Tibial artery (tissue), 4 donors: Measurements from ENCODE around the gene PKMYT1.

Source experiments
- DNase-seq, 2 donors: peaks; one replicate each; pipeline ENCODE4 v3.0.0-alpha.2; 2019
- H3K27ac ChIP-seq, 2 donors: fragments of 200-600 bp; sonication (generic) in 1 of 2; 1 replicate in 1 of 2; 2 replicates in 1 of 2; pipeline ENCODE4 v1.5.1; 2018 to 2019; ENCODE audit warnings: mild to moderate bottlenecking in 1 of 2
- H3K27me3 ChIP-seq, 2 donors: fragments of 200-600 bp; sonication (generic) in 1 of 2; one replicate each; pipeline versions ENCODE4 v1.5.1 to v1.6.0; 2016 to 2019
- H3K36me3 ChIP-seq, 3 donors: fragments of 200-600 bp; sonication (generic) in 2 of 3; one replicate each; pipeline ENCODE4 v1.5.1; 2016 to 2019; ENCODE audit warnings: mild to moderate bottlenecking in 2 of 3
- H3K4me1 ChIP-seq, 4 donors: fragments of 200-600 bp; sonication (generic) in 2 of 4; 1 replicate in 3 of 4; 2 replicates in 1 of 4; pipeline ENCODE4 v1.5.1; 2016 to 2019
- H3K4me3 ChIP-seq, 2 donors: fragments of 200-600 bp; sonication (generic) in 1 of 2; 1 replicate in 1 of 2; 2 replicates in 1 of 2; pipeline ENCODE4 v1.5.1; 2018 to 2019; ENCODE audit warnings: mild to moderate bottlenecking in 2 of 2
- H3K9me3 ChIP-seq, 3 donors: fragments of 200-600 bp; sonication (generic) in 1 of 3; one replicate each; pipeline ENCODE4 v1.5.1; 2016 to 2019
- intact Hi-C: fragments of 100-400 bp; cut with DNase I; formaldehyde crosslinking; loops from one replicate; pipeline ENCODE4 v1.15.0; 2023; ENCODE audit warnings: low total_unique reads
- TF ChIP-seq, protein P1 (sequence below), 2 experiments: fragments of 200-600 bp in 1 of 2; fragments of 450-650 bp in 1 of 2; IDR thresholded peaks; one replicate each; pipeline ENCODE4 v1.5.1; 2017 to 2019; ENCODE audit warnings: antibody characterized with exemption in 2 of 2, mild to moderate bottlenecking in 1 of 2, moderate library complexity in 1 of 2

PKMYT1 gene

DNA sequence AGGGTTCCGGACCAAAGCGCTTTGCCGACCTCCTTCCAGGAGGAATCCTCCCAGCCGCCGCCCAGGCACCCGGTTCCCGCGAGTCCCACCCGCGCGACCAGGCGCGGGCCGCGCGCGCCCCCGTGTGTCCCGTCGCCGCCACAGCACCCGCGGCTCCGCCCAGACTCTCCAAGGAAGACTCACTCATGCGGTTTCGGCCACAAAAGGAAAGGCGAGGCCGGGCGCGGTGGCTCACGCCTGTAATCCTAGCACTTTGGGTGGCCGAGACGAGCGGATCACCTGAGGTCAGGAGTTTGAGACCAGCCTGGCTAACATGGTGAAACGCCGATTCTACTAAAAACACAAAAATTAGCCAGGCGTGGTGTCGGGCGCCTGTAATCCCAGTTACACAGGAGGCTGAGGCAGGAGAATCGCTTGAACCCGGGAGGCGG is 3.5 kb upstream of the PKMYT1 start:
- peaks cover 0 to 48% (median 38%) of the 10 kb centered on the region in 4 donors for H3K4me1 ChIP-seq
- peaks cover 0 to 27% of the 10 kb centered on the region in 2 donors for H3K27me3 ChIP-seq
- DNase-seq = peak; percentile 78 to 90
- no peaks in the 10 kb centered on the region for H3K9me3 ChIP-seq
- H3K36me3 ChIP-seq = no peaks in the 10 kb centered on the region
- intact Hi-C loops = no loop called here
- peak overlapping the region; percentile 9 to 15 for H3K4me3 ChIP-seq
- TF ChIP-seq, protein P1, sequence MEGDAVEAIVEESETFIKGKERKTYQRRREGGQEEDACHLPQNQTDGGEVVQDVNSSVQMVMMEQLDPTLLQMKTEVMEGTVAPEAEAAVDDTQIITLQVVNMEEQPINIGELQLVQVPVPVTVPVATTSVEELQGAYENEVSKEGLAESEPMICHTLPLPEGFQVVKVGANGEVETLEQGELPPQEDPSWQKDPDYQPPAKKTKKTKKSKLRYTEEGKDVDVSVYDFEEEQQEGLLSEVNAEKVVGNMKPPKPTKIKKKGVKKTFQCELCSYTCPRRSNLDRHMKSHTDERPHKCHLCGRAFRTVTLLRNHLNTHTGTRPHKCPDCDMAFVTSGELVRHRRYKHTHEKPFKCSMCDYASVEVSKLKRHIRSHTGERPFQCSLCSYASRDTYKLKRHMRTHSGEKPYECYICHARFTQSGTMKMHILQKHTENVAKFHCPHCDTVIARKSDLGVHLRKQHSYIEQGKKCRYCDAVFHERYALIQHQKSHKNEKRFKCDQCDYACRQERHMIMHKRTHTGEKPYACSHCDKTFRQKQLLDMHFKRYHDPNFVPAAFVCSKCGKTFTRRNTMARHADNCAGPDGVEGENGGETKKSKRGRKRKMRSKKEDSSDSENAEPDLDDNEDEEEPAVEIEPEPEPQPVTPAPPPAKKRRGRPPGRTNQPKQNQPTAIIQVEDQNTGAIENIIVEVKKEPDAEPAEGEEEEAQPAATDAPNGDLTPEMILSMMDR (IDR thresholded peaks at IDR 0.05) = peak; percentile 87 to 97
- no peak overlapping the region for H3K27ac ChIP-seq

DNA sequence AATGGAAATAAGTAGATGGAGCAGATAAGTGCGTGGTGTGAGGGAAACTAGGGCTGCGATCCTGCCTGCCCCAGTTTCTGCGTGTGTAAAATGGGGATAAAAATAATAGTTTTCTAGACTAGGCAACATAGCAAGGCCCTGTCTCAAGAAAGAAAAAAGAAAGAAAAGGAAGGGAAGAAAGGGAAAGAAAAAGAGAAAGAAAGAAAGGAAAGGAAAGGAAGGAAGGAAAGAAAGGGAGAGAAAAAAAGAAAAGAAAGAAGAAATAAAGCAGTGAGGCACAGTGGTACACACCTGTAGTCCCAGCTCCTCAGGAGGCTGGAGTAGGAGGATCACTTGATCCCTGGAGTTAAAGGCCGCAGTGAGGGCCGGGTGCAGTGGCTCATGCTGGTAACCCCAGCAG is 2.2 kb upstream of the PKMYT1 start:
- DNase-seq = no peak
- H3K4me3 ChIP-seq = no peak overlapping the region
- TF ChIP-seq, protein P1 (IDR thresholded peaks at IDR 0.05) = no peak
- no peaks in the 10 kb centered on the region for H3K9me3 ChIP-seq
- intact Hi-C loops = no loop called here
- H3K27ac ChIP-seq = no peak overlapping the region
- H3K27me3 ChIP-seq = peaks cover 0 to 26% of the 10 kb centered on the region in 2 donors
- no peaks in the 10 kb centered on the region for H3K36me3 ChIP-seq
- H3K4me1 ChIP-seq = peaks cover 0 to 48% (median 38%) of the 10 kb centered on the region in 4 donors

DNA sequence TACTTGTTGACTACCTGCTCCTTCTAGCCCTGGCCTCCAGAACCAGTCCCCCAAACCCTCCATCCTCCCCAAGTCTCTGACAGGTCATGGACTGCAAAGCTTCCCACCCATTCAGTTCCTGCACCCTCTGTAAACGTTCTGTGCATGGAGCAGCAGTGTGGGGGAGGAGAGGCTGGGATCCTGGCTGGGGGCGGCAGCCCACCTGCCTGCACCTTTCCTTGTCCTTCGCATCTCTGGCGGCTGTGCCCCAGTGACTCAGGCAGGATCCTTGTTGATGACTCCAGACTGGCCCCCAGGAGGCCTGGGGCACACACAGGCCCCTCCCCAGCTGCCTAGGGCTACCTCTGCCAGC is 1.6 kb upstream of the PKMYT1 start:
- peaks cover 0 to 48% (median 38%) of the 10 kb centered on the region in 4 donors for H3K4me1 ChIP-seq
- intact Hi-C loops = no loop called here
- DNase-seq = no peak
- H3K9me3 ChIP-seq = no peaks in the 10 kb centered on the region
- peaks cover 0 to 22% of the 10 kb centered on the region in 2 donors for H3K27me3 ChIP-seq
- TF ChIP-seq, protein P1 (IDR thresholded peaks at IDR 0.05) = no peak
- no peak overlapping the region for H3K27ac ChIP-seq
- no peaks in the 10 kb centered on the region for H3K36me3 ChIP-seq
- no peak overlapping the region for H3K4me3 ChIP-seq

DNA sequence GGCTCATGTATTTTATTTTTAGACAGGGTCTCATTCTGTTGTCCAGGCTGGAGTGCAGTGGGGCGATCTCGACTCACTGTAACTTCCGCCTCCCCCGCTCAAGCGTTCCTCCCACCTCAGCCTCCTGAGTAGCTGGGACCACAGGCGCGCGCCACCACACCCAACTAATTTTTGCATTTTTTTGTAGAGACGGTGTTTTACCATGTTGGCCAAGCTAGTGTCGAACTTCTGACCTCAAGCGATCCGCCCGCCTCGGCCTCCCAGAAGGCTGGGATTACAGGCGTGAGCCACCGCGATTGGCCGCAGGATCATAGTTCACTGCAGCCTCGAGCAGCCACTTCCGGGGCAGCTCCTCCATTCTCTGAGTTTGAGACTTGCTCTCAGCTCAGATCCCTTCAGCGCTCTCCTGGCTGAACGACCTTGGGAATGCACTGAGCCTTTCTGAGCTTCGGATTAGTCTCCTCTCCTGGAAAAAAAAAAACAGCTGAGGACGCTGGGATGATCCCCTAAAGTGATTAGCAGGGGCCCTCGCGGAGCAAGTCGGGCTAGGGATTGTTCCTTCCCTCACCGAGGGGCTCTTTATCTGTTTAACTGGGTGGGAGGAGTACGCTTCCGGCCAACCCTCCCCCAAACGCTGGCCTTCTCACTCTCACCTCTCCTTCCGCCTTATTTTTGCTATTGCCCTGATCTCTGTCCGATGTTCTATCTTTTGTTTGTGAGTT is 1.1 kb upstream of the PKMYT1 start:
- peak overlapping the region in 1 of 2 donors; percentile 82 for H3K27ac ChIP-seq
- no peak for DNase-seq
- peaks cover 0 to 28% of the 10 kb centered on the region in 2 donors for H3K27me3 ChIP-seq
- H3K9me3 ChIP-seq = no peaks in the 10 kb centered on the region
- H3K36me3 ChIP-seq = no peaks in the 10 kb centered on the region
- peak overlapping the region; percentile 72 to 75 for H3K4me3 ChIP-seq
- TF ChIP-seq, protein P1 (IDR thresholded peaks at IDR 0.05) = no peak
- peaks cover 0 to 47% (median 37%) of the 10 kb centered on the region in 4 donors for H3K4me1 ChIP-seq
- intact Hi-C loops = no loop called here

DNA sequence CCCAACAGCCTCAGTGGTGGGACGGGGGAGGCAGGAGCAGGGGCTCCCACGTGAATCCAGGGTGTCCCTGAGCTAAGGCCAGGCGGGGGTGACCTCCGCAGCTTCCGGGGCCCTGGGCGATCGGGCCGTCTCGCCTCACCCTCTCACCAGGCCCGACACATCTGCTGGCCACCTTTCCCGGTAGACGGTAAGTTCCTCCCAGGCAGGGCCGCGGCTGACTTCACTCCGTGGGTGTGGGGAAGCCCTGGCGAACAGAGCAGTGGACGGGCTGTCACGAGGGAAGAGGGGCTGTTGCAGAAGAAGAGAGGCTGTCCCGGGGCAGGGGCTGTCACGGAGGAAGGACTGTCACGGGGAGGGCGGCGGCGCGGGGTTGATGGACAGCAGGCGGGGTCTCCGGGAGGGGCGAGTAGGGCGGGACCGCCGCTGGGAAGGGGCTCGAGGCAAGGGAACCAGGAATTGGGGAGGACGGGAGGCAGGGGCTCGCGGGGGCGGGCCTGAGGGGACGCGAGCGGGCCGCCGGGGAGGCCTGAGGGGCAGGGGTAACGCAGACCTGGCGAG is 498 bp downstream of the PKMYT1 start:
- peaks cover 0 to 41% of the 10 kb centered on the region in 2 donors for H3K27me3 ChIP-seq
- H3K27ac ChIP-seq = no peak overlapping the region
- H3K4me3 ChIP-seq = peak overlapping the region; percentile 72 to 75
- TF ChIP-seq, protein P1 (IDR thresholded peaks at IDR 0.05) = no peak
- intact Hi-C loops = no loop called here
- no peak for DNase-seq
- no peaks in the 10 kb centered on the region for H3K9me3 ChIP-seq
- H3K36me3 ChIP-seq = no peaks in the 10 kb centered on the region
- peaks cover 0 to 31% (median 25%) of the 10 kb centered on the region in 4 donors for H3K4me1 ChIP-seq
